DOHH2 (cell line): ENCODE data around the gene RING1.

Source experiments
- H3F3A ChIP-seq: fragments of 200-600 bp; sonication (generic), shearing (Covaris generic); 2 replicates; pipeline ENCODE4 v1.6.0; 2016; ENCODE audit warnings: antibody characterized with exemption, mild to moderate bottlenecking; ENCODE audit not compliant: control insufficient read depth, insufficient read depth
- H3K27ac ChIP-seq: fragments of 200-600 bp; sonication (generic); 2 replicates; pipeline ENCODE4 v1.5.1; 2014; ENCODE audit warnings: low read depth, mild to moderate bottlenecking, low read length, moderate library complexity
- H3K27me3 ChIP-seq: fragments of 200-600 bp; sonication (generic); 2 replicates; pipeline ENCODE4 v1.6.1; 2014; ENCODE audit warnings: mild to moderate bottlenecking, low read length, mixed read lengths; ENCODE audit not compliant: control insufficient read depth
- H3K36me3 ChIP-seq: fragments of 200-600 bp; sonication (generic); 2 replicates; pipeline ENCODE4 v1.6.1; 2014; ENCODE audit warnings: mild to moderate bottlenecking, low read length, moderate library complexity, mixed read lengths; ENCODE audit not compliant: control insufficient read depth
- H3K4me1 ChIP-seq: fragments of 200-600 bp; sonication (generic); 2 replicates; pipeline ENCODE4 v1.6.1; 2014; ENCODE audit warnings: mild to moderate bottlenecking, low read length, mixed read lengths; ENCODE audit not compliant: control insufficient read depth
- H3K4me2 ChIP-seq: fragments of 200-600 bp; sonication (generic); 2 replicates; pipeline ENCODE4 v1.6.0; 2014; ENCODE audit warnings: mild to moderate bottlenecking, low read length, moderate library complexity
- H3K4me3 ChIP-seq: fragments of 200-600 bp; sonication (generic); 2 replicates; pipeline ENCODE4 v1.5.1; 2014; ENCODE audit warnings: mild to moderate bottlenecking, low read length, mixed read lengths
- H3K79me2 ChIP-seq: fragments of 200-600 bp; sonication (generic); 2 replicates; pipeline ENCODE4 v1.6.1; 2014; ENCODE audit warnings: mild to moderate bottlenecking, low read length, mixed read lengths; ENCODE audit not compliant: control insufficient read depth
- H3K9me2 ChIP-seq: fragments of 200-600 bp; sonication (generic); replicated peaks from 2 replicates; pipeline ENCODE4 v1.6.1; 2014; ENCODE audit warnings: mild to moderate bottlenecking, low read length, mixed read lengths; ENCODE audit not compliant: control insufficient read depth
- H3K9me3 ChIP-seq: fragments of 200-600 bp; sonication (generic); 2 replicates; pipeline ENCODE4 v1.6.1; 2014; ENCODE audit warnings: antibody characterized with exemption, low read length, mixed read lengths; ENCODE audit not compliant: control insufficient read depth, insufficient read depth
- H4K20me1 ChIP-seq: fragments of 200-600 bp; sonication (generic); 2 replicates; pipeline ENCODE4 v1.6.0; 2014; ENCODE audit warnings: low read depth, mild to moderate bottlenecking, antibody characterized with exemption, low read length, moderate library complexity; ENCODE audit not compliant: control insufficient read depth, insufficient read depth
- CTCF ChIP-seq: fragments of 200-600 bp; sonication (generic); IDR thresholded peaks from one replicate; pipeline ENCODE4 v1.5.1; 2014; ENCODE audit warnings: antibody characterized with exemption, mild to moderate bottlenecking, low read depth, low read length; ENCODE audit not compliant: poor library complexity, severe bottlenecking
- EZH2phosphoT487 ChIP-seq: fragments of 200-600 bp; sonication (generic); IDR thresholded peaks from 2 replicates; pipeline ENCODE4 v1.6.1; 2017; ENCODE audit warnings: borderline replicate concordance, mild to moderate bottlenecking, antibody characterized with exemption, low read length, moderate library complexity, mixed read lengths

RING1 gene

GRCh38 chr6:33189625-33190448, 18.5 kb upstream of the RING1 start:
- Histone ChIP-seq H3K36me3 (peaks cover 10% of the 10 kb centered on the region), H4K20me1 (no peaks in the 10 kb centered on the region), H3K4me3 (no peak overlapping the region), H3K27me3 (peaks cover 30% of the 10 kb centered on the region), H3K4me1 (peaks cover 11% of the 10 kb centered on the region), H3K4me2 (no peak overlapping the region), H3K9me2 (no peaks in the 10 kb centered on the region), H3F3A (no peaks in the 10 kb centered on the region), H3K79me2 (no peaks in the 10 kb centered on the region), H3K27ac (no peak overlapping the region), H3K9me3 (no peaks in the 10 kb centered on the region)
- TF ChIP-seq EZH2phosphoT487 (no peak), CTCF (no peak)

- peaks cover 30% of the 10 kb centered on the region for H3K27me3 ChIP-seq
- no peaks in the 10 kb centered on the region for H3K9me3 ChIP-seq
- H3K9me2 ChIP-seq = no peaks in the 10 kb centered on the region
- H4K20me1 ChIP-seq = no peaks in the 10 kb centered on the region
- H3K79me2 ChIP-seq = no peaks in the 10 kb centered on the region
- peaks cover 11% of the 10 kb centered on the region for H3K4me1 ChIP-seq
- H3K27ac ChIP-seq = no peak overlapping the region
- H3K4me2 ChIP-seq = no peak overlapping the region
- H3F3A ChIP-seq = no peaks in the 10 kb centered on the region
- H3K36me3 ChIP-seq = peaks cover 18% of the 10 kb centered on the region
- TF ChIP-seq CTCF (no peak), EZH2phosphoT487 (no peak)
- no peak overlapping the region for H3K4me3 ChIP-seq
These were observed 17.7 kb upstream of the RING1 start for GRCh38 chr6:33190504-33191107.

- no peak for TF ChIP-seq CTCF
- no peak for TF ChIP-seq EZH2phosphoT487
These were observed 16.8 kb upstream of the RING1 start for GRCh38 chr6:33191383-33192104.

More at GRCh38 chr6:33191383-33192104, 16.8 kb upstream of the RING1 start:
- H3K36me3 ChIP-seq = peaks cover 28% of the 10 kb centered on the region
- H3K4me3 ChIP-seq = no peak overlapping the region
- no peaks in the 10 kb centered on the region for H3K9me3 ChIP-seq
- no peak overlapping the region for H3K27ac ChIP-seq
- peaks cover 11% of the 10 kb centered on the region for H3K4me1 ChIP-seq
- H3K79me2 ChIP-seq = no peaks in the 10 kb centered on the region
- H4K20me1 ChIP-seq = no peaks in the 10 kb centered on the region
- H3K9me2 ChIP-seq = no peaks in the 10 kb centered on the region
- H3F3A ChIP-seq = no peaks in the 10 kb centered on the region
- H3K4me2 ChIP-seq = peak overlapping the region; percentile 14; the same call in 1 of the 2 replicates
- peaks cover 30% of the 10 kb centered on the region for H3K27me3 ChIP-seq
